Measurements from ENCODE around the gene TOMM70.

GRCh38 chr3:100448079-100448478 lies 47.2 kb upstream of the TOMM70 start:
- TF ChIP-seq CTCF (IDR thresholded peaks at IDR 0.05) (no peak), POLR2A (IDR thresholded peaks at IDR 0.05) (no peak), EP300 (IDR thresholded peaks at IDR 0.05) (no peak), POLR2AphosphoS5 (IDR thresholded peaks at IDR 0.05) (no peak)
